D721Med (cell line): ENCODE data around the gene SLC31A2.
"Not testable (repeated sequence)": the region's sequence is repeated elsewhere in the genome, so short reads cannot be mapped to it uniquely, and the experiment has no call there.

Experiments
- DNase-seq: peaks from one replicate; pipeline ENCODE4 v3.0.0; 2011; ENCODE audit warnings: low spot score; ENCODE audit not compliant: insufficient read length
- FAIRE-seq: peaks from 2 replicates; lab custom pipeline; 2011; peaks lifted over from hg19 to GRCh38; lab: Jason Lieb, UNC
- CTCF ChIP-seq: IDR thresholded peaks from 2 replicates; pipeline ENCODE4 v1.5.1; 2012; ENCODE audit warnings: mild to moderate bottlenecking, control low read depth; ENCODE audit not compliant: insufficient read depth; ENCODE audit errors: missing control alignments

Gene SLC31A2

DNA sequence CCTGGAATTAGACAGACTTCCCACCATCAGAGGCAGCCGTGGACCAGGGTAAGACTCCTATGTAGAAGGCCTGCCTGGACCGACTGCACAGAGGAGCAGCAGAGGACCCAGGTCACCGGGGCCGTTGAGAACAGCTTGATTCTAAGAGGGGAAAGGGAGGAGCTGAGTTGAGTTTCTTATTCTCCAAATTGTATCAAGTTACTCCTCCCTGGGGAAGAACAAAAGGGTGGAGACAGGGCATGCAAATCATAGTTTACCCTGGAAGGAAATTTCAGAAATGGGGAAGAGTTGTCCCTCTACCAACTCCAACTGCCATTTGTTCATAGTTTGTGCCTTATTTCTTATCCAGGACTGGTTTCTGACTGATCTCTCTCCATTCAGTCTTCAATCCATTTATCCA, 20.9 kb upstream of the SLC31A2 start:
- FAIRE-seq = no peak
- no peak for TF ChIP-seq CTCF

GRCh38 chr9:113131689-113132151, 19.1 kb upstream of the SLC31A2 start:
- DNase-seq = no peak
- no peak for TF ChIP-seq CTCF
- FAIRE-seq = no peak

More for the DNA sequence above, 20.9 kb upstream of the SLC31A2 start:
- DNase-seq = no peak

- no peak for TF ChIP-seq CTCF
- FAIRE-seq (no peak), DNase-seq (no peak)
Measured at GRCh38 chr9:113137196-113138168, 13.3 kb upstream of the SLC31A2 start.

- TF ChIP-seq CTCF = no peak
- DNase-seq (no peak), FAIRE-seq (no peak)
Measured at GRCh38 chr9:113138760-113139159, 12.0 kb upstream of the SLC31A2 start.

DNA sequence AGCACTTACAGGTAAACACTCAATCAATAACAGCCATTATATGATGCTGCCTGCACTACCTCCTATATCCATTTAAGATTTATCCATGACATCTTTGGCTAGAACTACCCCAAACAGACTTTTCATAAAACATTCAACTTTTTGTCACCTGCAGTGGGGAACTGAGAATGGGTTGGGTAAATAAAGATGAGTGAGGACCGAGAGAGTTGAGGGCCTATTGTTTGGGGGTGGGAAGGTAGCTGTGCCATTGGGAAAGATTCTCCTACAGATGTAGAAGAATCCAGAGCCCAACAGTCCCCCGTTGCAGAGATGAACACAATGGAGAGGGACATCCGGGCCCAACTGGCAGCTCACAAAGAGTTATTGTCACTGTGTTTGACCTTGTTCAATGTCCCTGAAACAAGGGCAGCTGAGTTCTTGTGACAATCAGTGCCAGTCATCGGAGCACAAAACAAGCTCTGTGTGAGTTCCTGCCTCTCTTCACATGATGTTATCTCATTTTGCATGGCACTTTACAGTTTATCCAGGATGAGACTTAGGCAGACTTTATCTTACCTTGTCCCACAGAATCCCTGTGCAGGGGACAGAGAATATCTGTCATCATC, 11.5 kb upstream of the SLC31A2 start:
- FAIRE-seq (no peak), DNase-seq (no peak)
- no peak for TF ChIP-seq CTCF

GRCh38 chr9:113139953-113140352, 10.9 kb upstream of the SLC31A2 start:
- TF ChIP-seq CTCF = no peak
- DNase-seq (no peak), FAIRE-seq (no peak)

GRCh38 chr9:113140896-113141295, 9.9 kb upstream of the SLC31A2 start:
- DNase-seq, FAIRE-seq: not testable (repeated sequence)
